ENCODE results near the gene ALDH16A1. TPM values are rescaled to one million over a fixed set of nuclear protein-coding genes. Genes with fewer than 3 reads are reported as not detected.
A peak's percentile ranks its signal among the peaks of the same experiment; 100 is the strongest.

ALDH16A1 gene
- total RNA-seq, 1 experiment from 2014 or later = 34.2 TPM

GRCh38 chr19:49492573-49493405, 39.8 kb downstream of the ALDH16A1 start:
- Mint-ChIP-seq H3K4me3 (ENCODE audit: unreplicated experiment) (no peak overlapping the region), H3K4me1 (ENCODE audit: insufficient read depth, unreplicated experiment) (no peaks in the 10 kb centered on the region), H3K36me3 (ENCODE audit: insufficient read depth, unreplicated experiment) (peaks cover 98% of the 10 kb centered on the region), H3K9me3 (ENCODE audit: unreplicated experiment) (no peaks in the 10 kb centered on the region), H3K27me3 (ENCODE audit: insufficient read depth, unreplicated experiment) (no peaks in the 10 kb centered on the region), H3K27ac (ENCODE audit: low read depth, unreplicated experiment) (no peak overlapping the region)
- no TSS peak for BruUV-seq (replicated peaks)
- TF ChIP-seq CTCF (IDR thresholded peaks at IDR 0.05; ENCODE audit: unreplicated experiment) = no peak
- POLR2A ChIA-PET = interaction anchor here (0.6 to 4.4 kb wide), 6 partner anchors 44 to 392 kb away, joined by 3 to 42 read pairs (median 4); partner anchors contain the start of genes PRR12, RRAS and SCAF1
- DNase-seq (ENCODE audit: unreplicated experiment) = peak; percentile 57
- CTCF ChIA-PET = no interaction called here
- intact Hi-C loops (cut with micrococcal nuclease) = no loop called here

- peaks cover 98% of the 10 kb centered on the region for H3K36me3 Mint-ChIP-seq (ENCODE audit: insufficient read depth, unreplicated experiment)
- no peaks in the 10 kb centered on the region for H3K27me3 Mint-ChIP-seq (ENCODE audit: insufficient read depth, unreplicated experiment)
- H3K27ac Mint-ChIP-seq (ENCODE audit: low read depth, unreplicated experiment) = peak overlapping the region; percentile 97
- TF ChIP-seq CTCF (IDR thresholded peaks at IDR 0.05; ENCODE audit: unreplicated experiment) = no peak
- intact Hi-C loops (cut with micrococcal nuclease) = loop anchor here (1.0 kb wide), 1 partner anchor 144 kb away; the partner anchor contains the start of gene RRAS
- POLR2A ChIA-PET = interaction anchor here (0.7 to 4.4 kb wide), 20 partner anchors 9 to 503 kb away, joined by 3 to 69 read pairs (median 4); partner anchors contain the start of genes AKT1S1, ALDH16A1, AP2A1 and GYS1
- H3K9me3 Mint-ChIP-seq (ENCODE audit: unreplicated experiment) = no peaks in the 10 kb centered on the region
- H3K4me3 Mint-ChIP-seq (ENCODE audit: unreplicated experiment) = peak overlapping the region; percentile 91
- BruUV-seq (replicated peaks) = TSS peak; percentile 53
- DNase-seq (ENCODE audit: unreplicated experiment) = no peak
- CTCF ChIA-PET = interaction anchor here (1.2 to 1.4 kb wide), 2 partner anchors 50 to 75 kb away, joined by 3 to 6 read pairs; no protein-coding TSS in a partner anchor
- peaks cover 6% of the 10 kb centered on the region for H3K4me1 Mint-ChIP-seq (ENCODE audit: insufficient read depth, unreplicated experiment)
Measured at GRCh38 chr19:49496574-49497008, 43.6 kb downstream of the ALDH16A1 start.

GRCh38 chr19:49497047-49497788, 44.2 kb downstream of the ALDH16A1 start:
- intact Hi-C loops (cut with micrococcal nuclease) = no loop called here
- peak overlapping the region; percentile 91 for H3K4me3 Mint-ChIP-seq (ENCODE audit: unreplicated experiment)
- peak; percentile 68 for DNase-seq (ENCODE audit: unreplicated experiment)
- TSS peak; percentile 82 for BruUV-seq (replicated peaks)
- peaks cover 6% of the 10 kb centered on the region for H3K4me1 Mint-ChIP-seq (ENCODE audit: insufficient read depth, unreplicated experiment)
- peaks cover 94% of the 10 kb centered on the region for H3K36me3 Mint-ChIP-seq (ENCODE audit: insufficient read depth, unreplicated experiment)
- POLR2A ChIA-PET = interaction anchor here (0.7 to 4.4 kb wide), 11 partner anchors 9 to 269 kb away, joined by 3 to 69 read pairs (median 17); partner anchors contain the start of genes ALDH16A1, AP2A1, NOSIP and PIH1D1
- H3K27me3 Mint-ChIP-seq (ENCODE audit: insufficient read depth, unreplicated experiment) = no peaks in the 10 kb centered on the region
- H3K9me3 Mint-ChIP-seq (ENCODE audit: unreplicated experiment) = no peaks in the 10 kb centered on the region
- peak overlapping the region; percentile 97 for H3K27ac Mint-ChIP-seq (ENCODE audit: low read depth, unreplicated experiment)
- CTCF ChIA-PET = interaction anchor here (1.2 to 1.4 kb wide), 2 partner anchors 49 to 74 kb away, joined by 3 to 6 read pairs; no protein-coding TSS in a partner anchor
- no peak for TF ChIP-seq CTCF (IDR thresholded peaks at IDR 0.05; ENCODE audit: unreplicated experiment)

- intact Hi-C loops (cut with micrococcal nuclease) = no loop called here
- ChIA-PET CTCF (interaction anchor here (1.2 to 1.4 kb wide), 2 partner anchors 49 to 73 kb away, joined by 3 to 6 read pairs; no protein-coding TSS in a partner anchor), POLR2A (interaction anchor here (2.0 to 4.0 kb wide), 3 partner anchors 10 to 82 kb away, joined by 11 to 69 read pairs (median 12); partner anchors contain the start of genes NOSIP, PRRG2 and RPL13A)
- TF ChIP-seq CTCF (IDR thresholded peaks at IDR 0.05; ENCODE audit: unreplicated experiment) = no peak
- Mint-ChIP-seq H3K4me1 (ENCODE audit: insufficient read depth, unreplicated experiment) (peaks cover 6% of the 10 kb centered on the region), H3K4me3 (ENCODE audit: unreplicated experiment) (peak overlapping the region; percentile 91), H3K9me3 (ENCODE audit: unreplicated experiment) (no peaks in the 10 kb centered on the region), H3K36me3 (ENCODE audit: insufficient read depth, unreplicated experiment) (peaks cover 89% of the 10 kb centered on the region), H3K27me3 (ENCODE audit: insufficient read depth, unreplicated experiment) (no peaks in the 10 kb centered on the region), H3K27ac (ENCODE audit: low read depth, unreplicated experiment) (peak overlapping the region; percentile 97)
- BruUV-seq (replicated peaks) = no TSS peak
- DNase-seq (ENCODE audit: unreplicated experiment) = no peak
Measured at GRCh38 chr19:49497789-49498103, 44.7 kb downstream of the ALDH16A1 start.
